ENCODE data around the gene MDN1.

GRCh38 chr6:89680150-89680549 lies 139.4 kb downstream of the MDN1 start:
- TF ChIP-seq CTCF (IDR thresholded peaks at IDR 0.05; ENCODE audit: borderline replicate concordance, extremely low read depth, low read length, poor library complexity, severe bottlenecking) (no peak), EZH2 (IDR thresholded peaks at IDR 0.05; ENCODE audit: borderline replicate concordance, low read depth, low read length, severe bottlenecking) (no peak)

Data from DND-41 (cell line).